ENCODE data around the gene PDE3A.
A peak's percentile ranks its signal among the peaks of the same experiment; 100 is the strongest.

The PDE3A gene

DNA sequence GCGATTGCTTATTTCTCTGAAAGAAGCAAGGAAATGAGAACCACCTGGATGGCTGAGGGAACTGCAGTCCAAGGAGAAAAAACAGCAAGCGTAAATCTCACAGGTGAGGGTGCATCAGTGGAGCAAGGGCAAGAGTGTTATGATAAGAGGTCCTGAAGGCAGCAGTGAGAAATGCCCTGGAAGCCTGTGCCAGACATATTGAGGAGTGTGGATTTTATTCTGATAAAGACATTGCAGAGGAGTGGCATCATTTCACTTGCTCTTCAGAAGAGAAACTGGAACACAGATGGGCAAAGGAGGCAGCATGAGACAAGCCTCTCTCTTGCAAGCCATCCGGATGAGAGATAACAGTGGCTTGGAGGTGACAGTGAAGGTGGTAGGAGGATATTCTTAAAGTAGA lies 78.5 kb downstream of the PDE3A start:
- TF ChIP-seq, protein P1, sequence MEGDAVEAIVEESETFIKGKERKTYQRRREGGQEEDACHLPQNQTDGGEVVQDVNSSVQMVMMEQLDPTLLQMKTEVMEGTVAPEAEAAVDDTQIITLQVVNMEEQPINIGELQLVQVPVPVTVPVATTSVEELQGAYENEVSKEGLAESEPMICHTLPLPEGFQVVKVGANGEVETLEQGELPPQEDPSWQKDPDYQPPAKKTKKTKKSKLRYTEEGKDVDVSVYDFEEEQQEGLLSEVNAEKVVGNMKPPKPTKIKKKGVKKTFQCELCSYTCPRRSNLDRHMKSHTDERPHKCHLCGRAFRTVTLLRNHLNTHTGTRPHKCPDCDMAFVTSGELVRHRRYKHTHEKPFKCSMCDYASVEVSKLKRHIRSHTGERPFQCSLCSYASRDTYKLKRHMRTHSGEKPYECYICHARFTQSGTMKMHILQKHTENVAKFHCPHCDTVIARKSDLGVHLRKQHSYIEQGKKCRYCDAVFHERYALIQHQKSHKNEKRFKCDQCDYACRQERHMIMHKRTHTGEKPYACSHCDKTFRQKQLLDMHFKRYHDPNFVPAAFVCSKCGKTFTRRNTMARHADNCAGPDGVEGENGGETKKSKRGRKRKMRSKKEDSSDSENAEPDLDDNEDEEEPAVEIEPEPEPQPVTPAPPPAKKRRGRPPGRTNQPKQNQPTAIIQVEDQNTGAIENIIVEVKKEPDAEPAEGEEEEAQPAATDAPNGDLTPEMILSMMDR (IDR thresholded peaks at IDR 0.05; ENCODE audit: control insufficient read depth, insufficient read depth, low read depth, low read length, missing control alignments), result no peak
- H3K4me3 ChIP-seq (ENCODE audit: control insufficient read depth, low read depth, low read length), result no peak overlapping the region
- no peak for DNase-seq (ENCODE audit: low read depth)

DNA sequence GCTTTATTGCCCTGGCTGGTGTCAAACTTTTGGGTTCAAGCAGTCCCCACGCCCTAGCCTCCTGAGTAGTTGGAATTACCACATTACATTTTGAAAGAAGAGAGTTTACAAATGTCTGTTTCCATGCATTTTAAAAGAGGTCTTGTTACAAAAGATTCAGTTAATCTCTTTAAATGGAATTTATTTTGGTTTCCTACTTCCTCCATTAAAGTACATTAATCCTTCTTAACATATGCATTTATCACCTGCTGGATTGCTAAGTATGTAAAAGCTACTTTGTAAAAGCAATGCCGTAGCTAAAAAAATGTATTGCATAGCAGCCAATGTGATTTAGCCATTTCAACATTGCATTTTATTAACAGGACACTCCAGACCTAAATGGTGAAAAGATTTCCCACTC lies 80.4 kb downstream of the PDE3A start:
- TF ChIP-seq, protein P1 (IDR thresholded peaks at IDR 0.05; ENCODE audit: control insufficient read depth, insufficient read depth, low read depth, low read length, missing control alignments), result no peak
- H3K4me3 ChIP-seq (ENCODE audit: control insufficient read depth, low read depth, low read length), result no peak overlapping the region
- DNase-seq (ENCODE audit: low read depth), result no peak

DNA sequence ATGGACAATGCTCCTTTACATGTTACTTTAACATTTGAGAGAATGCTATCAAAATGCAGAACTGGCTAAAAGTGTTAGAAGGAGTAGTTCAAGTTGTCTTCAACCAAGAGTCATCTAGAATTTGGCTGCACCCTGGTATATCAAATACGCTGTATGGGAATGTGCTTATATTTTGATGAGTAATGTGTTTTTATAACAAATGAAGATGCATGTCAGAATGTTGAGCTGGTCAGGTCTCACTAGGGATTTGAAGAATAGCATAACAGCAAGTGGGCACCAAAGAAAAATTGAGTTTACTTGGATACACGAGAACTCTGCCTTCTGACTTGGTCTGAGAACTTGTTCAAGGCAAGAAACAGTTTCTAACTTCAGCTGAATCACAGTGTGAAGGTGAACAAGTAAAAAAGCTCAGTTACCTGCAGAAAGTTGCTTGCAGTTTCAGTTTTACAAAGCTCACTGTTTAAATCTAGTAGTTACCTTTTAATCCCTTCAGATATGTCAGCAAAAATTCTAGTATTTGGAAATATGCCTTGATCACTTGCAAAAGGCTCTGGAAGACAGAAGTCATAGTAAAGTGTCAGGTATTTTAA lies 82.3 kb downstream of the PDE3A start:
- TF ChIP-seq, protein P1 (IDR thresholded peaks at IDR 0.05; ENCODE audit: control insufficient read depth, insufficient read depth, low read depth, low read length, missing control alignments), result no peak
- DNase-seq (ENCODE audit: low read depth), result no peak

GRCh38 chr12:20451761-20452160 lies 83.4 kb downstream of the PDE3A start:
- DNase-seq (ENCODE audit: low read depth), result peak; percentile 41
- TF ChIP-seq, protein P1 (IDR thresholded peaks at IDR 0.05; ENCODE audit: control insufficient read depth, insufficient read depth, low read depth, low read length, missing control alignments), result no peak
- no peak overlapping the region for H3K4me3 ChIP-seq (ENCODE audit: control insufficient read depth, low read depth, low read length)

More for the DNA sequence above, 82.3 kb downstream of the PDE3A start:
- H3K4me3 ChIP-seq (ENCODE audit: control insufficient read depth, low read depth, low read length), result no peak overlapping the region

- TF ChIP-seq, protein P1 (IDR thresholded peaks at IDR 0.05; ENCODE audit: control insufficient read depth, insufficient read depth, low read depth, low read length, missing control alignments), result no peak
- no peak for DNase-seq (ENCODE audit: low read depth)
- no peak overlapping the region for H3K4me3 ChIP-seq (ENCODE audit: control insufficient read depth, low read depth, low read length)
These were observed 84.2 kb downstream of the PDE3A start for GRCh38 chr12:20452496-20453010.

DNA sequence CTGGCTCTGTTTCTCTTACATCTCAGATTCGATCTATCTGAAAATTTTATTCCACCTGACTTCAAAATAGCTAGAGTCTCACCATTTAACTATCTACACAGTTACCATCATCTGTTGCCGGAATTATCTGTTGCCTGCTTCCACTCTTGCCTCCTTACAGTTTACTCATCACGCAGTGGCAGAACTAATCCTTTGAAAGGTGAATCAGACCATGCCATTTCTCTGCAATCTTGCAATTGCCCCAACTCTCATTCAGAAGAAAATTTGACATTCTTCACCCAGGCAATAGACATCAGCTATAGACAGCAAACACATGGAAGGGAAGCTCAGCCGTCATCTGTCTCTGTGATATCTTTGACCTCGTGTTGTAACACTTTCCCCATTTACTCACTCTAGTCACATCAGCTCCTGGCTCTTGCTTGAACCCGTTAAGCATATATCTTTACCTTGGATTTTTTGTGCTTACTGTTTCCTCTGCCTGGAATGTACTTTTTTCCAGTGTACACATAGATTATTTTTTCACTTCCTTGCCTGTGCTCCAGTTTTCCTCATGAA lies 85.5 kb downstream of the PDE3A start:
- no peak overlapping the region for H3K4me3 ChIP-seq (ENCODE audit: control insufficient read depth, low read depth, low read length)
- DNase-seq (ENCODE audit: low read depth), result no peak
- TF ChIP-seq, protein P1 (IDR thresholded peaks at IDR 0.05; ENCODE audit: control insufficient read depth, insufficient read depth, low read depth, low read length, missing control alignments), result no peak
